ENCODE measurements around the gene MNAT1. TPM values are rescaled to one million over a fixed set of nuclear protein-coding genes. Genes with fewer than 3 reads are reported as not detected.

Gene MNAT1
- polyA plus RNA-seq, 1 donor: 30.7 TPM

GRCh38 chr14:60974090-60974651 lies 239.6 kb downstream of the MNAT1 start:
- DNase-seq: no peak
- Histone ChIP-seq H3K4me3 (ENCODE audit: low read length) (no peak overlapping the region), H3K9me3 (ENCODE audit: control insufficient read depth, low read depth, low read length) (no peaks in the 10 kb centered on the region), H3K27me3 (ENCODE audit: control insufficient read depth, insufficient read depth, low read length) (no peaks in the 10 kb centered on the region), H3K4me1 (ENCODE audit: control insufficient read depth, insufficient read depth, low read length) (no peaks in the 10 kb centered on the region), H3K27ac (ENCODE audit: low read length) (no peak overlapping the region), H3K36me3 (ENCODE audit: control insufficient read depth, insufficient read depth, low read length) (peaks cover 4% of the 10 kb centered on the region)
- 89% methylated on average over 1 of the region's 6 CpGs for WGBS (ENCODE audit: insufficient coverage, low lambda C conversion rate)

GRCh38 chr14:60975551-60975950 lies 241.0 kb downstream of the MNAT1 start:
- DNase-seq: no peak
- H3K27me3 ChIP-seq (ENCODE audit: control insufficient read depth, insufficient read depth, low read length): no peaks in the 10 kb centered on the region
- H3K36me3 ChIP-seq (ENCODE audit: control insufficient read depth, insufficient read depth, low read length): peaks cover 4% of the 10 kb centered on the region
- H3K4me3 ChIP-seq (ENCODE audit: low read length): no peak overlapping the region
- no peak overlapping the region for H3K27ac ChIP-seq (ENCODE audit: low read length)
- no peaks in the 10 kb centered on the region for H3K9me3 ChIP-seq (ENCODE audit: control insufficient read depth, low read depth, low read length)
- no CpG with 5 or more reads among the region's 2 CpGs for WGBS (ENCODE audit: insufficient coverage, low lambda C conversion rate)
- no peaks in the 10 kb centered on the region for H3K4me1 ChIP-seq (ENCODE audit: control insufficient read depth, insufficient read depth, low read length)

- Histone ChIP-seq H3K27me3 (ENCODE audit: control insufficient read depth, insufficient read depth, low read length) (no peaks in the 10 kb centered on the region), H3K9me3 (ENCODE audit: control insufficient read depth, low read depth, low read length) (no peaks in the 10 kb centered on the region), H3K27ac (ENCODE audit: low read length) (no peak overlapping the region), H3K36me3 (ENCODE audit: control insufficient read depth, insufficient read depth, low read length) (peaks cover 4% of the 10 kb centered on the region), H3K4me3 (ENCODE audit: low read length) (no peak overlapping the region), H3K4me1 (ENCODE audit: control insufficient read depth, insufficient read depth, low read length) (peaks cover 5% of the 10 kb centered on the region)
- no peak for DNase-seq
- WGBS (ENCODE audit: insufficient coverage, low lambda C conversion rate): 83% methylated on average over 1 of the region's 2 CpGs
Observed at GRCh38 chr14:60977847-60978246, 243.3 kb downstream of the MNAT1 start.

- peak within 1 kb of the TSS; percentile 85 for H3K4me3 ChIP-seq (ENCODE audit: low read length)
- peak within 1 kb of the TSS; percentile 91 for H3K27ac ChIP-seq (ENCODE audit: low read length)
- H3K27me3 ChIP-seq (ENCODE audit: control insufficient read depth, insufficient read depth, low read length): no peaks in the 10 kb centered on the region
- DNase-seq: peak; percentile 93 to 97
- H3K9me3 ChIP-seq (ENCODE audit: control insufficient read depth, low read depth, low read length): no peaks in the 10 kb centered on the region
- H3K36me3 ChIP-seq (ENCODE audit: control insufficient read depth, insufficient read depth, low read length): peaks cover 4% of the 10 kb centered on the region
- no CpG with 5 or more reads among the region's 59 CpGs for WGBS (ENCODE audit: insufficient coverage, low lambda C conversion rate)
- H3K4me1 ChIP-seq (ENCODE audit: control insufficient read depth, insufficient read depth, low read length): peaks cover 5% of the 10 kb centered on the region
Observed at GRCh38 chr14:60980811-60981632, 246.5 kb downstream of the MNAT1 start, which contains the start of the genes SLC38A6 and TRMT5. Gene SLC38A6, plus strand, starts transcription at chr14:60981245. Its CDS starts 33 bp downstream, at chr14:60981278. Gene TRMT5, minus strand, starts transcription at chr14:60981079. Its CDS starts 106 bp downstream, at chr14:60980973.

- Histone ChIP-seq H3K4me3 (ENCODE audit: low read length) (peak overlapping the region; percentile 85), H3K9me3 (ENCODE audit: control insufficient read depth, low read depth, low read length) (no peaks in the 10 kb centered on the region), H3K4me1 (ENCODE audit: control insufficient read depth, insufficient read depth, low read length) (peaks cover 5% of the 10 kb centered on the region), H3K27ac (ENCODE audit: low read length) (peak overlapping the region; percentile 91), H3K27me3 (ENCODE audit: control insufficient read depth, insufficient read depth, low read length) (no peaks in the 10 kb centered on the region), H3K36me3 (ENCODE audit: control insufficient read depth, insufficient read depth, low read length) (peaks cover 6% of the 10 kb centered on the region)
- peak; percentile 72 to 82 for DNase-seq
- 10% methylated on average over 2 of the region's 12 CpGs for WGBS (ENCODE audit: insufficient coverage, low lambda C conversion rate)
Observed at GRCh38 chr14:60981633-60982455, 247.3 kb downstream of the MNAT1 start.

GRCh38 chr14:60984196-60984595 lies 249.6 kb downstream of the MNAT1 start:
- Histone ChIP-seq H3K4me1 (ENCODE audit: control insufficient read depth, insufficient read depth, low read length) (peaks cover 5% of the 10 kb centered on the region), H3K27me3 (ENCODE audit: control insufficient read depth, insufficient read depth, low read length) (no peaks in the 10 kb centered on the region), H3K9me3 (ENCODE audit: control insufficient read depth, low read depth, low read length) (no peaks in the 10 kb centered on the region), H3K4me3 (ENCODE audit: low read length) (no peak overlapping the region), H3K36me3 (ENCODE audit: control insufficient read depth, insufficient read depth, low read length) (peaks cover 8% of the 10 kb centered on the region), H3K27ac (ENCODE audit: low read length) (no peak overlapping the region)
- WGBS (ENCODE audit: insufficient coverage, low lambda C conversion rate): 100% methylated on average over 1 of the region's 1 CpG
- DNase-seq: no peak

- 100% methylated on average over 1 of the region's 2 CpGs for WGBS (ENCODE audit: insufficient coverage, low lambda C conversion rate)
- Histone ChIP-seq H3K9me3 (ENCODE audit: control insufficient read depth, low read depth, low read length) (no peaks in the 10 kb centered on the region), H3K27ac (ENCODE audit: low read length) (no peak overlapping the region), H3K36me3 (ENCODE audit: control insufficient read depth, insufficient read depth, low read length) (peaks cover 18% of the 10 kb centered on the region), H3K27me3 (ENCODE audit: control insufficient read depth, insufficient read depth, low read length) (no peaks in the 10 kb centered on the region), H3K4me3 (ENCODE audit: low read length) (no peak overlapping the region), H3K4me1 (ENCODE audit: control insufficient read depth, insufficient read depth, low read length) (peaks cover 5% of the 10 kb centered on the region)
- no peak for DNase-seq
Observed at GRCh38 chr14:60986500-60986899, 251.9 kb downstream of the MNAT1 start.

GRCh38 chr14:60989599-60989998 lies 255.0 kb downstream of the MNAT1 start:
- peak; percentile 47 to 71 for DNase-seq
- H3K36me3 ChIP-seq (ENCODE audit: control insufficient read depth, insufficient read depth, low read length): peaks cover 32% of the 10 kb centered on the region
- WGBS (ENCODE audit: insufficient coverage, low lambda C conversion rate): 43% methylated on average over 1 of the region's 2 CpGs

GRCh38 chr14:60998617-60999016 lies 264.1 kb downstream of the MNAT1 start:
- Histone ChIP-seq H3K27me3 (ENCODE audit: control insufficient read depth, insufficient read depth, low read length) (no peaks in the 10 kb centered on the region), H3K4me1 (ENCODE audit: control insufficient read depth, insufficient read depth, low read length) (no peaks in the 10 kb centered on the region), H3K36me3 (ENCODE audit: control insufficient read depth, insufficient read depth, low read length) (peaks cover 7% of the 10 kb centered on the region), H3K9me3 (ENCODE audit: control insufficient read depth, low read depth, low read length) (peaks cover 4% of the 10 kb centered on the region), H3K4me3 (ENCODE audit: low read length) (no peak overlapping the region), H3K27ac (ENCODE audit: low read length) (no peak overlapping the region)
- no peak for DNase-seq
- WGBS (ENCODE audit: insufficient coverage, low lambda C conversion rate): no CpG with 5 or more reads among the region's 9 CpGs

More at GRCh38 chr14:60989599-60989998, 255.0 kb downstream of the MNAT1 start:
- Histone ChIP-seq H3K9me3 (ENCODE audit: control insufficient read depth, low read depth, low read length) (no peaks in the 10 kb centered on the region), H3K4me1 (ENCODE audit: control insufficient read depth, insufficient read depth, low read length) (no peaks in the 10 kb centered on the region), H3K27me3 (ENCODE audit: control insufficient read depth, insufficient read depth, low read length) (no peaks in the 10 kb centered on the region), H3K27ac (ENCODE audit: low read length) (peak overlapping the region; percentile 73), H3K4me3 (ENCODE audit: low read length) (no peak overlapping the region)

- H3K4me1 ChIP-seq (ENCODE audit: control insufficient read depth, insufficient read depth, low read length): no peaks in the 10 kb centered on the region
- no peak overlapping the region for H3K4me3 ChIP-seq (ENCODE audit: low read length)
- H3K27me3 ChIP-seq (ENCODE audit: control insufficient read depth, insufficient read depth, low read length): no peaks in the 10 kb centered on the region
- peaks cover 4% of the 10 kb centered on the region for H3K9me3 ChIP-seq (ENCODE audit: control insufficient read depth, low read depth, low read length)
- no CpG with 5 or more reads among the region's 2 CpGs for WGBS (ENCODE audit: insufficient coverage, low lambda C conversion rate)
- no peak for DNase-seq
- H3K36me3 ChIP-seq (ENCODE audit: control insufficient read depth, insufficient read depth, low read length): peaks cover 7% of the 10 kb centered on the region
- no peak overlapping the region for H3K27ac ChIP-seq (ENCODE audit: low read length)
Observed at GRCh38 chr14:60999536-60999935, 265.0 kb downstream of the MNAT1 start.
